GM19463 (cell line): ENCODE measurements around the gene RAB8B.

Source experiments
- ATAC-seq: cut with Tn5 transposase; IDR thresholded peaks from one replicate; pipeline ENCODE4 v1.9.1; 2021; ENCODE audit warnings: mild to moderate bottlenecking, moderate library complexity; ENCODE audit not compliant: unreplicated experiment

RAB8B gene

DNA sequence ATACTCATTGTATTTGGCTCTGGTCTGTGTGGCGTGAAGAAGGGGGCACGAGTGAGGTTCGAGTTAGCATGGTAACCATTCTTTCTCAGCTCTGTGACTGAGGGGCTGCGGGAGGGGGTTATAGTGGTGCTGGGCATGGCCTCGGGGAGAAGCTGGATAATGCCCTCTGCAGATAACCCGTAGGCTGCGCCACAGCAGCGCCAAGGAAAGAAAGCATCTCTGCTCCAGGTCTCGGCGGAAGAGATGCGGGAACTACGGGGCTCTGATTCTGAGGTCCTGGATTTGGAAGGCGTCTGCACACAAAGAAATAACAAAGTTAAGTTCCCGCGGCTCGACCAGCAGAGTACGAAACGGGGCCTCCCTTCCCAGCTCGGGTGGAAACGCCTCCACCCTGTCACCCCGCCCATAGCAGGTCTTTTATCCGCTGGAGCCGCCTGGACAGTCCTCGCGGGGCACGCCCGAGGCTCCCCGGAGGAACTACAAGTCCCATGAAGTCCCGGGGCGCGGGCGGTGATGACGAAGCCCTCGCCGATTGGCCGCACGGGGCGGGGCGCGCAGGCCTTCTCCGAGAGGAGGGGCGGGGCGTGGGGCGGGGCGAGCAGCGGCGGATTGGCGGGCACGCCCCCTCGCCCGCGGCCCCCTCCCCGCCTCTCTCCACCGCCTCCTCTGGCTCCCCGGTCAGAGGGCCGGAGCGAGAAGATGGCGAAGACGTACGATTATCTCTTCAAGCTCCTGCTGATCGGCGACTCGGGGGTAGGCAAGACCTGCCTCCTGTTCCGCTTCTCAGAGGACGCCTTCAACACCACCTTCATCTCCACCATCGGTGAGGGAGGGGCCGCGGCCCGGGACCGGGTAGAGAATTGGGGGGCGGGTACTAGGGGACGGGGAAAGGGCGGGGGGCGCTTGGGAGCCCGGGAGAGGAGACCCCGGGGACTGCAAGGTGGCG lies at the start of gene RAB8B:
TSS of gene RAB8B (plus strand) at position 681 of the 946 bp plus-strand sequence. CDS start at position 700, 19 bp downstream.
- peak; percentile 84 for ATAC-seq

DNA sequence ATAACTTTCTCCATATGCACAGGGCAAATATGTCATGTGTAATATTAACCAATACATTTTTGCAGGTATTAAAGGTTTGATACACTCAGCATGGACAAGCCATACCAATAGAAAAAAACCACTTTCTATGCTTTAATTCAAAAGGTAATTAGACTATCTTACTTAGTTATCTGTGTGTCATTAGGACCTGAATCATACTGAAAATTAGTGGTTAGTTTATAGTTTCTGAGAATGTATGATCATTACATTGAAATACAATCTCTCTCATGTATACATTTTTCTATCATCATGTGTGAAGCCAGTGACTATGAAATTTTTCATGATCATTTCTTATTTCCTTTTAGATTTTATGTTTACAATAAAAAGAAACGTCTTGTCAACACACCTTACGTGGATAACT lies 48.5 kb upstream of the RAB8B start:
- ATAC-seq = no peak

GRCh38 chr15:63145426-63145825 lies 44.0 kb upstream of the RAB8B start:
- no peak for ATAC-seq

- ATAC-seq = no peak
These were observed 42.7 kb upstream of the RAB8B start for GRCh38 chr15:63146684-63147083.

DNA sequence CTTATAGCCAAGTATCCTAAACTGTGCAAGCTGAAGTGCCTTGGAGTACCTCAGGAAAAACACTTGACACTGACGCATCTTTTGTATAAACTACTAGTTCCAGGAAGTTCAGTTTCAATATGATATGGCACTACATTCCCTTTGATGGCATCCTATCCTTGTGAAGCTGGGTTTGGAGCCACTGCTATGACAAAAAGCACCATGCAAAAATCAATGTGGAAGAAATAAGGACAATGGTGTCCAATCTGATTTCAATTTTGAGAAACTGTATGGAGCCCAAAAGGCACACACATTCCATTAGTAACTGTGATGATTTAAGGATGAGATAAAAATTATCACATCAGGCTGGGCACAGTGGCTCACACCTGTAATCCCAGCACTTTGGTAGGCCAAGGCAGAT lies 37.7 kb upstream of the RAB8B start:
- no peak for ATAC-seq

GRCh38 chr15:63155486-63155885 lies 33.9 kb upstream of the RAB8B start:
- ATAC-seq = no peak

- no peak for ATAC-seq
These were observed 33.2 kb upstream of the RAB8B start for GRCh38 chr15:63156086-63156710.

GRCh38 chr15:63156755-63157117 lies 32.7 kb upstream of the RAB8B start:
- no peak for ATAC-seq

DNA sequence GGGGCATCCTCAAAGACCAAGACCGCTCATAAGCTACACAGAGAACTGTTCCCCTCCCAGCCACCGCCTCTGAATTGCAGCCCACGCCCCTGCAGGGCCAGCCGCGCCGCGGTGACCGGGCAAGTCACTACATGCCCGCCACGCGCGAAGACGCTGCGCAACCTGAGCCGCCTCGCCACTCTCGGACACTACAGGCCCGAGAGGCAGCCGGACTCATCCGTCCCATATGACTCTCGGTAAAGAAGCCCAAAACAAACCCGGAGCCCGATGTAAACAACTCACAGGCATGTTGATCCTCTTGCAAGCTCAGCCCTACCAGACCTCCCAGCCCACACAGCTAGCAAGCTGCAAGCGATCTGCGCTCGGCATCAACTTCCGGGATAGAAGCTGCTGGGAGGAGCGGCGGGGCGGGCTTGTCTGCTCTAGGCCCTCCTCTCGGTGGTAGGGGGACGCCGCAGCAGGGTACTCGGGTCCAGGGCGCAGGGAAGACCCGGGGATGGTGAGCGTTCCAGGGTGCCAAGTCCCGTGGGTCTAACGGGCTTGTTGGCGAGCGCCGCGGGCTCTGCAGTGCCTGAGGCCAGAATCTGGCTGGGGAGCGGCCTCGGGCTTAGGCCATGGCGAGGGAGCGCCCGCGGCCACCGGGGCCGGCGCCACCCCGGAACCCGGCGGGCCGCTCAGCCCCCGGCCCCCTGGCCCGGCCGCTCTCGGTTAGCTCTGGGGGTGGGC lies 32.1 kb upstream of the RAB8B start, which contains the start of gene RPS27L:
TSS of gene RPS27L (minus strand) at position 360 of the 726 bp plus-strand sequence. CDS start at position 288, 72 bp downstream.
- ATAC-seq = peak; percentile 93

DNA sequence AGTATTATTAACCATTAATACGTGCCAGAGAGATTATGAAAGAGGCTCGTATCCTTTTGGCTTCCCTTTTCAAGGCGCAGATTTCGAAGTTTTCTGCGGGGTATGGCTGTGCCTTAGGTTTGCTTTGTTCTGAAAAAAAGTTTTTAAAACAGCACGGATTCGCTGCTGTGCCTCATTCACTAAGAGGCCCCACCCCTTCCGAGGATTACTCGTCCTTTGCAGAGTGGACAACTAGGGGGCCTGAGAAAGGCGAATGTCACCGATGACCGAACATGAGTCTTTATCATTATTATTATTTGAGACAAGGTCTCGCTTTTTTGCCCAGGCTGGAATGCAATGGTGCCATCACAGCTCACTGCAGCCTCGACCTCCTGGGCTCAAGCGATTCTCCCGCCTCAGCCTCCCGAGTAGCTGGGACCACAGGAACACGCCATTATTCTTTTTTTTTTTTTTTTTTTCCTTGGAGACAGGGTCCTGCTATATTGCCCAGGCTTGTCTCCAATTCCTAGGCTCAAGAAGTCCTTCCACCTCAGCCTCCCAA lies 31.4 kb upstream of the RAB8B start:
- peak; percentile 12 for ATAC-seq

DNA sequence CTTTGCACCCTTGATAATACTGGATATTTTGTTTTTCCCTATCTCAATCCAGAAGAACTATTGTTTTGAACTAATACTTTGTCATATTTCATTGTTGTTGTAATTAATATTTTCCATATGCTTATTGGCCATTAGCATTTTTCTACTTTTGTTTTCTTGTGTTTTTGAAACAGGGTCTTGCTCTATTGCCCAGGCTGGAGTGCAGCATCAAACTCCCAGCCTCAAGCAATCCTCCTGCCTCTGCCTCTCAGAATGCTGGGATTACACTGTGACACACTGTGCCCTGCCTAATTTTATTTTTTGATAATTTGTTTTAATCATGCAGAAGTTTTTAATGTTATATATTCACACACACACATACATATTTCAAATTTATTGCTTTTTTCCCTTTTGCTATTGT lies 28.8 kb upstream of the RAB8B start:
- ATAC-seq = no peak

- no peak for ATAC-seq
These were observed 26.2 kb upstream of the RAB8B start for GRCh38 chr15:63163217-63163616.

DNA sequence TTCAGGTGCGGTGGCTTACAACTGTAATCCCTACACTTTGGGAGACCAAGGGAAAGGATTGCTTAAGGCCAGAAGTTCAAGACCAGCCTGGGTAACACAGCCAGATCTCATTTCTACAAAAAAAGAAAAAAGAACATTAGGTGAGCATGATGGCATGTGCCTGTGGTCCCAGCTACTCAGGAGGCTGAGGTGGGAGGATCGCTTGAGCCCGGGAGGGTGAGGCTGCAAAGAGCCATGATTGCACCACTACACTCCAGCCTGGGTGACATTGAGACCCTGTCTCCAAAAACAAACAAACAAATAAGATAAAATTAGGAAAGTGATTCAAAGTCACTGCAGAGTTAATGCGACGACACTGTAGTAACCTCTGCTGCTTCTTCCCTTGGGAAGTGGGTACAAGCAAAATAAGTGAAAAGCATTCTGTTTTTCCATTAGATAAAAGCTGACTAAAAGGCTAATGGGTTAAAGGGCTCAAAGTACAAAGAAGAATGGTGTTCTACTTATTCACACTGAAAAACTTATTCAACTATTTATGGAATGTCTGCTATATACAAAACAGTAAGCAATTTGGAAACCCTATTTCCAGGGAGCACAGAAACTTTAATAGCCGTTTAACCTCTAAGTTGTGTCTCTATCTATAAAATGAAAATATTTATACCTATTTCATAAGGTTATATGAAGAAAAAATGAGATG lies 24.1 kb upstream of the RAB8B start:
- no peak for ATAC-seq

GRCh38 chr15:63166219-63166618 lies 23.2 kb upstream of the RAB8B start:
- ATAC-seq = no peak

DNA sequence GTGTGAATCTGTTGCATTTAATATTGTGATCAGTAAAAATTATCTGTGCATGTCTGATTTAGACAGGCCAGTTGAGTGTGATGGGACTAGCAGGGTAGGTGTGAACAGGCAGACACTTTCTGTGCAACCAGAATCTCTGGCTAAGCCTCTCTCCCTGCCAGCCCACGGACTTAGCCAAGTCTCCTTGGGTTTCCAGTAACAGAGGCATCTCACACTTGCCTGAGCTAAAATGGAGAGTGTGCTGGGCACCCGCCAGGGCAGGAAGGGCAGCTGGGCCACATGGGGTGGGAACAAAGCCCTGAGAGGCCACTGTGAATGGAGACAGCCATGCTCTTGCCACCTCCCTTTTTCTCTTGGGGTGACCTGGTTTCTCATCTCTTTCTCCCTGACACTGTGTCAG lies 19.6 kb upstream of the RAB8B start:
- no peak for ATAC-seq

- no peak for ATAC-seq
These were observed 17.0 kb upstream of the RAB8B start for GRCh38 chr15:63172376-63172775.

- no peak for ATAC-seq
These were observed 16.5 kb upstream of the RAB8B start for GRCh38 chr15:63172851-63173451.

GRCh38 chr15:63176302-63176701 lies 13.1 kb upstream of the RAB8B start:
- no peak for ATAC-seq

DNA sequence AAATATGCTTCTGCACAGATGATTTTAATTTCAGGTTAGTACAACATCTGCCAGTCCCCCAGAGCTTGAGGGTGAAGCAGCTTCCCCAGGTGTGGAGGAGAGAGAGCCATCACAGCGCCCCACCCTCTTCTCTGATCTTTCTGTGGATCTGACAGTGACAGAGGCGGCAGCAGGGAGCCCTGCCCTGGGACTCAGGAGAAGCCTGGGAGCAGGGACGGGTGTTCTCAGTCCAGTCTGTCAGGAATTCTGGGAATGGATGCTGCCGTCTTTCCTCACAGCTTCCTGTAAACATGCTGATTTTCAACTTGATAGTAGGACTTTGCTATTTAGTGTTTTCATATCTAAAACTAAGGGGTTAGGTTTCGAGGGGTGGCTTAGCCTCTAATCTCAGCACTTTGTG lies 11.4 kb upstream of the RAB8B start:
- no peak for ATAC-seq

DNA sequence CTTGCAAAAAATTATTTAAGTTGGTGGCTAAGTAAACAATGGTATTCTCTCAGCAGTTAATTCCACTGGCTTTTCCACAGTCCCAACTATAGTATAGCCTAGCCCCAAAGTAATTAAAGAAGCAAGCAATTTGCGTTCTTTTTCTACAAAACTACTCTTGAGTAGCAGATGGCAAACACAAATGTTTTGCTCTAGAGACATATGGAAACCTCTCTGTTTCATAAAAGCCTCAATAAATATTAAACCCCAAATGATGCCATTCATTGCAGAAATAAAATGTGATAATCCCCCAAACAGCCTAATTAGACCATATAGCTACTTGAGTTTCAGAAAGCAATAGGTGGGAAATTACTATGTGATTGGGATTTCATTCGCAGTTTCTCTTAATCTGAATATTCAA lies 8.7 kb upstream of the RAB8B start:
- no peak for ATAC-seq
